DMS79 treated with DMSO at 0.1 percent for 48 hours (cell line): ENCODE measurements around the gene MEGF6.

ENCODE experiments used
- DNase-seq: peaks from one replicate; lab custom pipeline; 2025; lab: John Stamatoyannopoulos, UW

MEGF6 gene

DNA sequence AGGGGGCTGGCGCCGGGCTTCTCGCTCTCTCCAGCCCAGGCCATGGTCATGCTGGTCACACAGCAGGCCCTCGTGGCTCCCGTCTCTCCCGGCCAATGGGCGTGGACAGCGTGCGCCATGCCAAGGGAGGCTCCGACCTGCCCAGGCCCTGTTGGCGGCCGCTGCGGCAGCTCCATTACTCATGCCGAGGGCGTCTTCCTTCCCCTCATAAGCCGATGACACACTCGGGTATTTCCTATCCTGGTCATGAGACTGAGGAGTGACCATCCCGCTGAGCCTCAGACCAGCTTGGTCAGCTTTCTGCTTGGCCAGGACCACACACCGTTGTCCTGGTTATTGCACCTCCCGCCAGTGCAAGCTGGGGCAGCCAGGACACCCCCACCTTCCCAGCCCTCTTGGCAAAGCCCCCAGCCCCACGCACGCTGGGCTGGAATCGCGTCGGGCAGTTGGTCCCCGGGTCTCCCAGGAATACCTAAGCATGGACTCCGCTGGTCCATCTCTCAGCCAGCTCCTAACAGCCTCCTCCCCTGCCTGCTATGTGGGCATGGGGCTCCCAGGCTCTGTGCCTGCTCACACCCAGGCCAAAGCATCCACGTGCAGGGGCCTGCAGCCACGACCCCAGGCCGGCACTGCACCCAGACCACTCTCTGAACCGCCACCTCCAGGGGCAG is 107.0 kb downstream of the MEGF6 start:
- no peak for DNase-seq

GRCh38 chr1:3503525-3503886 is 107.8 kb downstream of the MEGF6 start:
- no peak for DNase-seq

- DNase-seq = no peak
Observed at GRCh38 chr1:3502641-3503524, 108.4 kb downstream of the MEGF6 start.

- DNase-seq = no peak
Observed at GRCh38 chr1:3501856-3502640, 109.3 kb downstream of the MEGF6 start.

GRCh38 chr1:3501437-3501836 is 109.9 kb downstream of the MEGF6 start:
- no peak for DNase-seq

- no peak for DNase-seq
Observed at GRCh38 chr1:3500265-3500835, 111.0 kb downstream of the MEGF6 start.

DNA sequence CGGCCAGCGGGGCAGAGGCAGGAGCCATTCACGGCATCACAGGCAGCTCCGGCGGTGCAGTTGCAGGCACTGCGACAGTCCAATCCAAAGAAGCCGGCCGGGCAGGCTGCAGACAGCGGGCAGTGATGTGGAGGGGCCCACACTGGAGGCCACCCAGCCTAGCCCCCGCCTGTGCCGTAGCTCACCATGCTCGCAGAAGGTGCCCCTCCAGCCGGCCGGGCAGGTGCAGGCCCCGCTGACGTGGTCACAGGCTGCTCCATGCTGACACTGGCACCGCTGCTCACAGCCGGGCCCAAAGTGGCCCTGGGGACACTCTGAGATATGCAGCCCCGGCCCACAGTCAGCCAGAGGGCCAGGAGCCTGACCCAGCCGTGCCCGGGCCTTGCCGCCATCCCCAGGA is 111.7 kb downstream of the MEGF6 start:
- no peak for DNase-seq

- no peak for DNase-seq
Observed at GRCh38 chr1:3498986-3499385, 112.3 kb downstream of the MEGF6 start.

DNA sequence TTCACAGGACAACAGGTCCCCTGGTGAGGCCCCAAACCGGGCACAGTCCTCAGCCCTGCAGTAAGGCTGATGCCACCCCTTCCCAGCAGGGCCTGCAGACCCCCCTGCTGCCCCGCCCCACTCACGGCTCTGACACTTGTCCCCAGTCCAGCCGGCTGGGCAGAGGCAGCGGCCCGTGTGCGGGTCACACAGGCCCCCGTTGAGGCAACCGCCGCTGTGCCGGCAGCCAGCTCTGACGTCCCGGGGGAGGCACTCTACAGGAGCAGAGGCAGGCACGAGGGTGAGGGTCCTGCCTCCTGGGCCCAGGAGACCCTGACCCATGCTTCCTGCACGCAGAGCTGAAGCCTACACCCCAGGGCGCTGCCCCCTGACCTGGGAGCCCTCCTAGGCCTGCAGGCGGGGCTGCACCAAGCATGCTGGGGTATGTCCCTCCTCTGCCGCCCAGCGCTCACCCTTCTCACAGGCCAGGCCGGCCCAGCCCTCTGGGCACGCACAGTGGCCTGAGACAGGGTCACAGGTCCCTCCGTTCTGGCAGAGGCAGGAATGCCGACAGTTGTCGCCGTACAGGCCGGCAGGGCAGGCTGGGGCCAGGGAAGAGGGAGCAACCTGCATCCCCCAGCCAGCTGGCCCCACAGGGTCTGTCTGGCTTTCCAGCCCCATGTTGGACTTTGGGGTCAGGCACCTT is 112.9 kb downstream of the MEGF6 start:
- DNase-seq = no peak

DNA sequence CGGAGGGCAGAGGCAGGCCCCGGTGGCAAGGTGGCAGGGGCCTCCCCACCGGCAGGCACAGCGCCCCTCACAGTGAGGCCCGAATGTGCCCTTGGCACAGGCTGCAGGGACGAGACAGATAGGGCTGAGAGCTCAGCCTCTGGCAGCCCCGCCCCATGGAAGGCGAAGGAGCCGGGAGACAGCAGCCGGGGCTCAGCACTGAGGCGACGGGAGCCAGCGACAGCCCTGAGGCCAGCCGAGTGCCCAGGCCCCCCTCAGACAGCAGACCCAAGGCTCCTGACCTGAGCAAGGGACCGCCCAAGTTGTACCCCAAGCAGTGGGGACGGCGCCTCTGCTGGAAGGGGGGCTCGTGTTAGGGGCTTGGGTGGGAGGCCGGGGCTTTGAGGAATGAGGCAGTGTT is 113.8 kb downstream of the MEGF6 start:
- no peak for DNase-seq

- no peak for DNase-seq
Observed at GRCh38 chr1:3496916-3497315, 114.4 kb downstream of the MEGF6 start.

GRCh38 chr1:3495776-3496745 is 115.2 kb downstream of the MEGF6 start:
- DNase-seq = no peak

DNA sequence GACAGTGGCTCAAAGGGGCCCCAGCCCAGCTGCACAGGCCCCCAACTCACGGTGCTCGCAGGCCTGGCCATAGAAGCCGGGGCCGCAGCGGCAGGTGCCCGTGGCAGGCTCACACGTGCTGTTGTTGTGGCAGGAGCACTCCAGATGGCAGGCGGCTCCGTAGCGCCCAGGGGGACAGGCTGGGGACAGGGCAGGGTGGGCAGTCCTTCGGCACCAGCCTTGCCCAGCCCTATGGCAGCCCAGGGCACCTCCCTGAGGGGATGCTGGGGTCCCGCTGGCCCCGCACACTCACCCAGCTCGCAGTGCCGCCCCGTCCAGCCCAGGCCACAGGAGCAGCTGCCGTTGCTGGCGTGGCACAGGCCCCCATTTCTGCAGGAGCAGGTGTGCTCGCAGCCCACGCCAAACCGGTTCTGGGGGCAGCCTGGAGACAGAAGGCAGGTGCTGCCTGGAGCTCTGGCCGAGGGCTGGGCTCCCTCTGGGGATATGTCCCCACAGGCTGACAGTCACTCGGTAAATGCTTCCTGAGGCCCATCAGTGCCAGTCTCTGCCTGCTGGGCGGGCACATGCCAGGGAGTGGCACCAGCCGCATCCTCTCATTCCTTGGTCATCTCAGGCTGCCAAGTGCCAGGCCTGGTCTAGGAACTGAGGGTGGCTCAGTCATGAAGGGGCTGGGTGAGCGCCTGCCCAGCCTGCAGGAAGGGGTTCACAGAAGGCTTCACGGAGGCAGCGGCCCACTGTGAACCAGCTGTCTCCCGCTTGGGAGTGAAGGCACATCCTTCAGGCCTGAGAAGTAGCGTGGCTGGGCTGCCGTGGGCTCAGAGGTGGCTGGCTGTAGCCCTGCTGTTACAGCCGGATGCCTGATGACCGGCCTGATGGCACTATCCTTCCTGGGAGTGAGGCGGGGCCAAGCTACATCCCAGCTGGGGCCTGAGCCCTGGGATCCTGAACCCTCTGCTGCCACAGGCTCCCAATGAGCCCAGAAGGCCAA is 116.7 kb downstream of the MEGF6 start:
- peak; percentile 75 for DNase-seq

DNA sequence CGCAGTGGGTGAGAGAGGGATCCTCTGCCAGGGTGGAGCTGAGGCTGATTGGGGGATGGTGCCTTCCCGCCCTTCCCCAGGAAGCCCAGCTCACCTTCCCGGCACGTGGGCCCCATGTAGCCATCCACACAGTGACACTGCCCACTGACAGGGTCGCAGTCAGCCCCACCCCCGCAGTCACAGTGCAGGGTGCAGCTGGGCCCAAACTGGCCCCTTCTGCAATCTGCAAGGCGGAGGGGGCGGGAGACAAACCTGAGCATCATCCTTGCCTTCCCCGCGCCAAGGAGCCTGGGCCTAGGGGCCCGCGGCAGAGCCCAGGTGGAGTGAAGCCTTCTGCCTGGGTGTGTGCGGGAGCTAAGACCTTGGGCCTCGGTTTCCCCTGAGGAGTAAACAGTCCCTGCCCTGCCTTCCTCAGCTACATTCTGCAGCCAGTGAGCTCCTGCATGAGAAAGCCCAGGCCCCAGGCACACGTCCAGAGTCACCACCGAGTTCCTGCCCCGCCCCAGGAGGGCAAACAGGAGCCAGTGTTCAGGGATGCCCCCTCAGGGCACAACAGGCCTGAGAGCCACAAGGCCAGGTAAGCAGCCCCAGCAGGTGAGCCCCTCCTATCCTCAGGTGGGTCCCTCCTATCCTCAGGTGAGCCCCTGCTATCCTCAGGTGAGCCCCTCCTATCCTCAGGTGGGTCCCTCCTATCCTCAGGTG is 118.6 kb downstream of the MEGF6 start:
- no peak for DNase-seq

GRCh38 chr1:3491291-3492246 is 119.7 kb downstream of the MEGF6 start:
- DNase-seq = peak; percentile 60

GRCh38 chr1:3490046-3490745 is 121.1 kb downstream of the MEGF6 start:
- DNase-seq = no peak

DNA sequence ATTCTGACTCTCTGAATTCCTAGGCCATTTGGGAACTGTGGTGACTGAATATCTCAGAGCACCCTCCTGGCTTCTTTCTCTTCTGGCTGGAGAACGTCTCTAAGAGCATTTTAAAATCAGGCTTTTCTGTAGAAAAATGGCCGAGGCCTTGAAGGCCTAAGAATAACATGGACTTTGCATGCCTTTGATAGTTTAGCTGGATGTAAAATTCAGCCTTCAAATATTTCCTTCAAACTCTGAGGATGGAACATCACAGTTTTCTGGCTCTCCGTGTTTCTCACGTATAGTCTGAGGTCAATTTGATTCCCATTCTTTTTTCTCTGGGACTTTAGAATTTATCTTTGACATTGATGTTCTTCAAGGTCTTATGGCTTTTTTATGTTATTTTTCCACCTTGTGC is 122.9 kb downstream of the MEGF6 start:
- no peak for DNase-seq
